Heart right ventricle (tissue), 16 donors: ENCODE measurements around the gene PARP16. TPM values are rescaled to one million over a fixed set of nuclear protein-coding genes. Genes with fewer than 3 reads are reported as not detected.
"Not testable (repeated sequence)": the region's sequence is repeated elsewhere in the genome, so short reads cannot be mapped to it uniquely, and the experiment has no call there.

ENCODE experiments used
- ATAC-seq, 8 donors: fragments of 200-7000 bp; cut with Tn5 transposase; one replicate each; pipeline ENCODE4 v1.9.1; 2020; ENCODE audit warnings: mild to moderate bottlenecking in 8 of 8, moderate library complexity in 8 of 8, moderate number of reproducible peaks in 1 of 8
- DNase-seq, 2 donors: peaks; one replicate each; pipeline ENCODE4 v3.0.0-alpha.2; 2020
- H3K27ac ChIP-seq, 10 donors: fragments of 200-600 bp; sonication (generic) in 2 of 10; one replicate each; pipeline versions ENCODE4 v1.5.0 to v1.8.0; 2020 to 2022; ENCODE audit warnings: mild to moderate bottlenecking in 3 of 10
- H3K27me3 ChIP-seq, 7 donors: fragments of 200-600 bp; one replicate each; pipeline ENCODE4 v1.8.0; 2021 to 2022; ENCODE audit warnings: mild to moderate bottlenecking in 2 of 7
- H3K36me3 ChIP-seq, 9 donors: fragments of 200-600 bp; sonication (generic) in 1 of 9; one replicate each; pipeline versions ENCODE4 v1.5.0 to v1.8.0; 2020 to 2022; ENCODE audit warnings: mild to moderate bottlenecking in 2 of 9
- H3K4me1 ChIP-seq, 9 donors: fragments of 200-600 bp; sonication (generic) in 1 of 9; one replicate each; pipeline versions ENCODE4 v1.5.0 to v1.8.0; 2020 to 2022; ENCODE audit warnings: mild to moderate bottlenecking in 4 of 9
- H3K4me3 ChIP-seq, 10 donors: fragments of 200-600 bp; sonication (generic) in 2 of 10; one replicate each; pipeline versions ENCODE4 v1.5.0 to v1.8.0; 2020 to 2022; ENCODE audit warnings: mild to moderate bottlenecking in 7 of 10, moderate library complexity in 2 of 10
- H3K9me3 ChIP-seq, 11 donors: fragments of 200-600 bp in 10 of 11; sonication (generic) in 2 of 11; one replicate each; pipeline versions ENCODE4 v1.5.0 to v1.8.0; 2013 to 2022; ENCODE audit warnings: mild to moderate bottlenecking in 2 of 11, control low read depth in 1 of 11, moderate library complexity in 1 of 11
- WGBS, 2 donors: extraction: QIAGEN DNeasy Blood & Tissue Kit; methylation state at CpG; one replicate each; pipeline ENCODE4 v1.1.7; 2013; ENCODE audit warnings: inconsistent platforms in 1 of 2; 5-methylcytosine and 5-hydroxymethylcytosine counted together
- intact Hi-C, 10 donors: fragments of 100-400 bp; cut with DNase I; formaldehyde crosslinking; loops; one replicate each; pipeline versions ENCODE4 v1.11.1 to v1.14.2; 2022
- polyA plus RNA-seq, 2 donors: library from polyadenylated mRNA; stranded (reverse); fragments of 200-250 nt; gene quantifications; one replicate each; pipeline ENCODE4 v1.2.3, GENCODE V29; 2013
- total RNA-seq, 10 donors: library from RNA; stranded (reverse); fragmentation: NEBNext Ultra II Directional in 3 of 10; extraction: Animal tissue kit (Norgen Biotek cat#: 25700) in 3 of 10; gene quantifications; one replicate each; pipeline versions ENCODE4 v1.2.1 to v1.2.4, GENCODE V29; 2021 to 2023
- TF ChIP-seq, protein P1 (sequence below), 9 donors: fragments of 200-600 bp; sonication (generic) in 2 of 9; IDR thresholded peaks; one replicate each; pipeline versions ENCODE4 v1.5.0 to v1.8.0; 2021 to 2022; ENCODE audit warnings: antibody characterized with exemption in 9 of 9, mild to moderate bottlenecking in 5 of 9, moderate library complexity in 1 of 9
- donor health status: Arrhythmogenic right ventricular cardiomyopathy.
- donor health status: ischemic (EF 13 %, LVEDD 7.1; RV severe dilation, severe dysfunction).
- donor health status: healthy with polysubstance abuse.
- donor health status: DM: no; HTN: yes; CAD: no.
- donor health status: DM: no; HTN: no; CAD: no.
- donor health status: ischemic (EF 25% LVEDD 6.9; RV normal size, moderate dysfunction).
- donor health status: ischemic (EF 25% LVEDD 5.7; RV mildly dilated, moderate dysfunction).
- donor health status: healthy.
- donor health status: DM: yes; HTN: yes; CAD: no.
- donor health status: Ischemic cardiomyopathy.
- donor health status: ischemic (EF 35%, LVEDD 5.7; RV mildly dilated, moderate dysfunction).
- donor health status: nonischemic (EF 11% LVEDD 7.7; RV severe dilation, severe dysfunction).
- donor health status: DM: yes; HTN: yes; CAD: no.
- donor health status: PGD.
- donor health status: ischemic (EF 29% LVEDD 5.4; RV normal size, mild dysfunction).
- donor health status: nonischemic (EF 23%, LVEDD 6.1; RV moderate dilation, normal function).

PARP16 gene
- total and polyA plus RNA-seq, 12 donors = 3.1 to 5.2 (median 4.7) TPM

DNA sequence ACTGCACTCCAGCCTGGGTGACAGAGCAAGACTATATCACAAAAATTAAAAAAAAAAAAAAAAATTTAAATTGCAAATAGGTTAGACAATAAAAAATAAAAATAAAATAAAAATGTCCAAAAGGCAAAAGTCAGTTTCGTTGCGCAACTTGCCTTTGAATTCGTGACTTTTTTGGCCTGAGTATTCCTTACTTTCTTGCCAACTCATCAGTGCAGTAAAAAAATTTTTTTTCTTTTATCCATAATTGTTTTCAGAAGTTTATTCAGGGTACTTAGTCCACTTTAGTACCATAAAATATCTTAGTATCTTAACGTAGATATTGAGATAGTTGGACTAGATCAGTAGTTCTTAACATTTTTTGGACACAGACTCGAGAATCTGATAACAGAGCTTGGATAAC lies 53.0 kb downstream of the PARP16 start:
- Histone ChIP-seq H3K27ac (no peak overlapping the region), H3K4me1 (peaks cover 0 to 10% (median 0%) of the 10 kb centered on the region in 9 donors), H3K36me3 (no peaks in the 10 kb centered on the region), H3K4me3 (no peak overlapping the region), H3K9me3 (no peaks in the 10 kb centered on the region), H3K27me3 (no peaks in the 10 kb centered on the region)
- no peak for DNase-seq
- TF ChIP-seq, protein P1, sequence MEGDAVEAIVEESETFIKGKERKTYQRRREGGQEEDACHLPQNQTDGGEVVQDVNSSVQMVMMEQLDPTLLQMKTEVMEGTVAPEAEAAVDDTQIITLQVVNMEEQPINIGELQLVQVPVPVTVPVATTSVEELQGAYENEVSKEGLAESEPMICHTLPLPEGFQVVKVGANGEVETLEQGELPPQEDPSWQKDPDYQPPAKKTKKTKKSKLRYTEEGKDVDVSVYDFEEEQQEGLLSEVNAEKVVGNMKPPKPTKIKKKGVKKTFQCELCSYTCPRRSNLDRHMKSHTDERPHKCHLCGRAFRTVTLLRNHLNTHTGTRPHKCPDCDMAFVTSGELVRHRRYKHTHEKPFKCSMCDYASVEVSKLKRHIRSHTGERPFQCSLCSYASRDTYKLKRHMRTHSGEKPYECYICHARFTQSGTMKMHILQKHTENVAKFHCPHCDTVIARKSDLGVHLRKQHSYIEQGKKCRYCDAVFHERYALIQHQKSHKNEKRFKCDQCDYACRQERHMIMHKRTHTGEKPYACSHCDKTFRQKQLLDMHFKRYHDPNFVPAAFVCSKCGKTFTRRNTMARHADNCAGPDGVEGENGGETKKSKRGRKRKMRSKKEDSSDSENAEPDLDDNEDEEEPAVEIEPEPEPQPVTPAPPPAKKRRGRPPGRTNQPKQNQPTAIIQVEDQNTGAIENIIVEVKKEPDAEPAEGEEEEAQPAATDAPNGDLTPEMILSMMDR (IDR thresholded peaks at IDR 0.05) = no peak
- WGBS, 2 donors = 75 to 77% methylated on average over 5 of the region's 5 CpGs
- intact Hi-C loops = no loop called here
- no peak for ATAC-seq

DNA sequence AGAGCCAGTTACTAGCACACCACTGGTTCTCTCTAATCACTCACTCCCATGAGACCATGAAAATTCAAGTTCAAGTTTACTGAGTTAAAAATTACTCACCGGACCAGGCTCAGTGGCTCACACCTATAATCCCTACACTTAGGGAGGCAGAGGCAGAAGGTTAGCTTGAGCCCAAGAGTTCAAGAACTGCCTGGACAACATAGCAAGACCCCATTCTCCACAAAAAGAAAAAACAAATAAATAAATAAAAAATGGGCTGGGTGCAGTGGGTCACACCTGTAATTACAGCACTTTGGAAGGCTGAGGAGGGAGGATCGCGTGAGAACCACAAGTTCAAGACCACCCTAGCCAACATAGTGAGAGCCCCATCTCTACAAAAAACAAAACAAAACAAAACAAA lies 54.2 kb downstream of the PARP16 start:
- Histone ChIP-seq H3K4me3 (no peak overlapping the region), H3K4me1 (peaks cover 0 to 4% (median 0%) of the 10 kb centered on the region in 9 donors), H3K36me3 (no peaks in the 10 kb centered on the region), H3K27ac (no peak overlapping the region), H3K9me3 (no peaks in the 10 kb centered on the region), H3K27me3 (no peaks in the 10 kb centered on the region)
- ATAC-seq (no peak), DNase-seq (no peak)
- TF ChIP-seq, protein P1 (IDR thresholded peaks at IDR 0.05) = no peak
- WGBS, 2 donors = 75 to 91% methylated on average over 3 of the region's 3 CpGs
- intact Hi-C loops = no loop called here

DNA sequence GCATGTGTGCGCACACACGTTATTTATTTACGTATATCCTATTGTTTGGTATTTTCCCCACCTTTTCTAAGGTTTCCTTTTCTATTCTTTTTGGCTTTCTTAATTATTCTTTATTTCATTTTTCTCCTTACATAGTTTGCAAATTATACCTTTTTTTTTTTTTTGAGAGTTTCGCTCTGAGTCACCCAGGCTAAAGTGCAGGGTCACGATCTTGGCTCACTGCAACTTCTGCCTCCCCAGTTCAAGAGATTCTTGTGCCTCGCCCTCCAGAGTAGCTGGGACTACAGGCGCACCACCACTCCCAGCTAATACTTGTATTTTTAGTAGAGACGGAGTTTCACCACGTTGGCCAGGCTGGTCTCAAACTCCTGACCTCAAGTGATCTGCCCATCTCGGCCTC lies 55.4 kb downstream of the PARP16 start:
- H3K4me1 ChIP-seq = no peaks in the 10 kb centered on the region
- no peak overlapping the region for H3K4me3 ChIP-seq
- DNase-seq (no peak), ATAC-seq (no peak)
- intact Hi-C loops = no loop called here
- H3K27me3 ChIP-seq = no peaks in the 10 kb centered on the region
- H3K27ac ChIP-seq = no peak overlapping the region
- TF ChIP-seq, protein P1 (IDR thresholded peaks at IDR 0.05) = no peak
- H3K9me3 ChIP-seq = no peaks in the 10 kb centered on the region
- H3K36me3 ChIP-seq = no peaks in the 10 kb centered on the region
- WGBS, 2 donors = 93 to 96% methylated on average over 10 of the region's 10 CpGs

DNA sequence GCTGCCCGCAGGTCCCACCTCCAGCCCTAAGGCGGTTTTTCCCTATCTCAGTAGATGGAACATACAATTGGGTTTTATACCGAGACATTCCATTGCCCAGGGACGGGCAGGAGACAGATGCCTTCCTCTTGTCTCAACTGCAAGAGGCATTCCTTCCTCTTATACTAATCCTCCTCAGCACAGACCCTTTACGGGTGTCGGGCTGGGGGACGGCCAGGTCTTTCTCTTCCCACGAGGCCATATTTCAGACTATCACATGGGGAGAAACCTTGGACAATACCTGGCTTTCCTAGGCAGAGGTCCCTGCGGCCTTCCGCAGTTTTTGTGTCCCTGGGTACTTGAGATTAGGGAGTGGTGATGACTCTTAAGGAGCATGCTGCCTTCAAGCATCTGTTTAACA lies 59.8 kb downstream of the PARP16 start:
- intact Hi-C loops, ATAC-seq: not testable (repeated sequence)
- WGBS, 2 donors = 81 to 82% methylated on average over 4 of the region's 10 CpGs

DNA sequence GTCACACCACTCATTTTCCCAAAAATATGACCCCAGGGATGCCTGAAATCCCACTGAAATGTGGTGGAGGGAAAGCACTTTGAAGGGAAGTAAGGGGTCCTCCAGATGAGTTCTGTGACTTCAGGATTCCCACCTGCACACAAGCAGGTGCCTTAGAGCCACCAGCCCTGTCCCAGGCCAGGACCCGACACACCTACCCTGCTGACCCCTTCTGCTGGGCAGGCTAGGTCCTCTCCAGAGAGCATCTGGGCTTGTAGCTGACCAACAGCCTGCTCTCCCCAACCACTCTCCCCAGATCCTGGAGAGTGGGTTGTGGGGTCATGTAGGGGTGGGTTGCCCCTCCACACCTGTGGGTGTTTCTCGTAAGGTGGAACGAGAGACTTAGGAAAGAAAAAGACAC lies 60.5 kb downstream of the PARP16 start:
- Histone ChIP-seq H3K27ac (no peak overlapping the region), H3K36me3 (no peaks in the 10 kb centered on the region), H3K9me3 (no peaks in the 10 kb centered on the region), H3K27me3 (no peaks in the 10 kb centered on the region), H3K4me3 (no peak overlapping the region), H3K4me1 (no peaks in the 10 kb centered on the region)
- no peak for DNase-seq
- TF ChIP-seq, protein P1 (IDR thresholded peaks at IDR 0.05) = no peak
- intact Hi-C loops = no loop called here
- no peak for ATAC-seq
- 95 to 100% methylated on average over 3 of the region's 3 CpGs for WGBS, 2 donors

More for the DNA sequence above, 59.8 kb downstream of the PARP16 start:
- not testable (repeated sequence) for H3K4me1 ChIP-seq, H3K4me3 ChIP-seq, DNase-seq, H3K9me3 ChIP-seq, H3K36me3 ChIP-seq, H3K27me3 ChIP-seq, H3K27ac ChIP-seq
